CD4-positive, CD25-positive, alpha-beta regulatory T cell (primary cell): ENCODE data around the gene USP12. TPM values are rescaled to one million over a fixed set of nuclear protein-coding genes. Genes with fewer than 3 reads are reported as not detected.

Source experiments
- ATAC-seq, 2 donors: fragments of 150-1000 bp; cut with Tn5 transposase; one replicate each; pipeline ENCODE4 v1.10.0; 2021; ENCODE audit warnings: low read depth in 2 of 2, moderate number of reproducible peaks in 2 of 2, moderate library complexity in 1 of 2
- DNase-seq, 3 donors: peaks; one replicate each; pipeline versions ENCODE4 v3.0.0 to v3.0.0-alpha.2; 2012 to 2022; ENCODE audit warnings: mixed read lengths in 1 of 3
- H3K27ac ChIP-seq: one replicate; pipeline ENCODE4 v1.7.0; 2013; ENCODE audit warnings: mild to moderate bottlenecking, low read length; ENCODE audit not compliant: insufficient read depth, poor library complexity, severe bottlenecking
- H3K27me3 ChIP-seq: one replicate; pipeline ENCODE4 v1.7.0; 2013; ENCODE audit warnings: low read length; ENCODE audit not compliant: control insufficient read depth, insufficient read depth
- H3K36me3 ChIP-seq: one replicate; pipeline ENCODE4 v1.7.0; 2013; ENCODE audit warnings: mild to moderate bottlenecking, low read length, moderate library complexity; ENCODE audit not compliant: control insufficient read depth, insufficient read depth
- H3K4me1 ChIP-seq: 2 replicates; pipeline ENCODE4 v1.7.0; 2013; ENCODE audit warnings: mild to moderate bottlenecking, low read length; ENCODE audit not compliant: insufficient read depth, control insufficient read depth, poor library complexity, severe bottlenecking
- H3K4me3 ChIP-seq: one replicate; pipeline ENCODE4 v1.7.0; 2013; ENCODE audit warnings: low read depth, mild to moderate bottlenecking, low read length, moderate library complexity
- H3K9me3 ChIP-seq, 2 experiments: 1 replicate in 1 of 2; 2 replicates in 1 of 2; pipeline ENCODE4 v1.7.0; 2013; ENCODE audit warnings: low read length in 2 of 2, mild to moderate bottlenecking in 1 of 2, moderate library complexity in 1 of 2; ENCODE audit not compliant: control insufficient read depth in 2 of 2
- H3K27ac Mint-ChIP-seq, 3 donors: one replicate each; pipeline ENCODE4 v1.8.0; 2020 to 2022; ENCODE audit warnings: mild to moderate bottlenecking in 3 of 3, mixed read lengths in 3 of 3, moderate library complexity in 2 of 3
- H3K27me3 Mint-ChIP-seq: one replicate; pipeline ENCODE4 v1.8.0; 2022; ENCODE audit warnings: mild to moderate bottlenecking, mixed read lengths
- H3K36me3 Mint-ChIP-seq: one replicate; pipeline ENCODE4 v1.8.0; 2020; ENCODE audit warnings: mixed read lengths
- H3K4me1 Mint-ChIP-seq, 4 donors: one replicate each; pipeline ENCODE4 v1.8.0; 2020 to 2022; ENCODE audit warnings: mixed read lengths in 4 of 4, mild to moderate bottlenecking in 1 of 4
- H3K4me3 Mint-ChIP-seq, 4 donors: one replicate each; pipeline ENCODE4 v1.8.0; 2020 to 2022; ENCODE audit warnings: mild to moderate bottlenecking in 4 of 4, mixed read lengths in 4 of 4, moderate library complexity in 3 of 4
- H3K9me3 Mint-ChIP-seq, 7 donors: one replicate each; pipeline ENCODE4 v1.8.0; 2020 to 2022; ENCODE audit warnings: mixed read lengths in 7 of 7, mild to moderate bottlenecking in 3 of 7, moderate library complexity in 2 of 7
- polyA plus RNA-seq, 4 donors: library from polyadenylated mRNA; unstranded; fragments of 300-500 nt; fragmentation: Illumina TruSeq; gene quantifications; one replicate each; pipeline ENCODE4 v1.2.3, GENCODE V29; 2021
- total RNA-seq: library from RNA; stranded (reverse); gene quantifications from one replicate; pipeline ENCODE4 v1.2.3, GENCODE V29; 2022

The USP12 gene
- total and polyA plus RNA-seq, 5 donors from 2014 or later, result 13.5 to 67.6 (median 16.9) TPM

GRCh38 chr13:27117952-27118351 lies 53.7 kb downstream of the USP12 start:
- Histone ChIP-seq H3K27ac (no peak overlapping the region), H3K27me3 (no peaks in the 10 kb centered on the region), H3K4me3 (no peak overlapping the region), H3K9me3 (no peaks in the 10 kb centered on the region), H3K36me3 (peaks cover 4% of the 10 kb centered on the region), H3K4me1 (peaks cover 4% of the 10 kb centered on the region)
- no peak for DNase-seq
- no peak for ATAC-seq
- Mint-ChIP-seq H3K27ac (no peak overlapping the region), H3K4me3 (no peak overlapping the region), H3K36me3 (peaks cover 20% of the 10 kb centered on the region), H3K27me3 (no peaks in the 10 kb centered on the region), H3K4me1 (peaks cover 38 to 79% (median 58%) of the 10 kb centered on the region in 4 donors), H3K9me3 (peaks cover 0 to 5% (median 0%) of the 10 kb centered on the region in 7 donors)

GRCh38 chr13:27117158-27117557 lies 54.5 kb downstream of the USP12 start:
- peaks cover 36 to 80% (median 60%) of the 10 kb centered on the region in 4 donors for H3K4me1 Mint-ChIP-seq
- peaks cover 17% of the 10 kb centered on the region for H3K36me3 Mint-ChIP-seq

GRCh38 chr13:27113436-27113835 lies 58.2 kb downstream of the USP12 start:
- Mint-ChIP-seq H3K36me3 (peaks cover 28% of the 10 kb centered on the region), H3K4me3 (no peak overlapping the region), H3K9me3 (peaks cover 0 to 4% (median 0%) of the 10 kb centered on the region in 7 donors), H3K4me1 (peaks cover 37 to 57% (median 43%) of the 10 kb centered on the region in 4 donors), H3K27me3 (no peaks in the 10 kb centered on the region), H3K27ac (peak overlapping the region in 1 of 3 donors; percentile 78)
- H3K4me3 ChIP-seq, result no peak overlapping the region
- DNase-seq, result no peak
- no peak overlapping the region for H3K27ac ChIP-seq
- H3K9me3 ChIP-seq, result no peaks in the 10 kb centered on the region
- H3K4me1 ChIP-seq, result no peaks in the 10 kb centered on the region
- ATAC-seq, result no peak
- H3K27me3 ChIP-seq, result no peaks in the 10 kb centered on the region
- peaks cover 4% of the 10 kb centered on the region for H3K36me3 ChIP-seq

More at GRCh38 chr13:27117158-27117557, 54.5 kb downstream of the USP12 start:
- peaks cover 4% of the 10 kb centered on the region for H3K36me3 ChIP-seq
- H3K27me3 Mint-ChIP-seq, result no peaks in the 10 kb centered on the region
- H3K27ac Mint-ChIP-seq, result peak overlapping the region in 2 of 3 donors; percentile 14 to 27
- H3K27ac ChIP-seq, result no peak overlapping the region
- H3K4me3 Mint-ChIP-seq, result no peak overlapping the region
- no peak for ATAC-seq
- no peaks in the 10 kb centered on the region for H3K9me3 ChIP-seq
- peaks cover 4% of the 10 kb centered on the region for H3K4me1 ChIP-seq
- DNase-seq, result no peak
- no peak overlapping the region for H3K4me3 ChIP-seq
- H3K9me3 Mint-ChIP-seq, result peaks cover 0 to 5% (median 0%) of the 10 kb centered on the region in 7 donors
- no peaks in the 10 kb centered on the region for H3K27me3 ChIP-seq

- Histone ChIP-seq H3K4me3 (no peak overlapping the region), H3K9me3 (no peaks in the 10 kb centered on the region), H3K4me1 (no peaks in the 10 kb centered on the region), H3K27ac (no peak overlapping the region), H3K27me3 (no peaks in the 10 kb centered on the region), H3K36me3 (peaks cover 4% of the 10 kb centered on the region)
- H3K36me3 Mint-ChIP-seq, result peaks cover 28% of the 10 kb centered on the region
- peak overlapping the region; percentile 25 to 72 (median 48) for H3K27ac Mint-ChIP-seq
- H3K4me3 Mint-ChIP-seq, result no peak overlapping the region
- peaks cover 24 to 50% (median 34%) of the 10 kb centered on the region in 4 donors for H3K4me1 Mint-ChIP-seq
- ATAC-seq (no peak), DNase-seq (peak in 1 of 3 donors; percentile 35)
- no peaks in the 10 kb centered on the region for H3K27me3 Mint-ChIP-seq
- peaks cover 0 to 4% (median 0%) of the 10 kb centered on the region in 7 donors for H3K9me3 Mint-ChIP-seq
These were observed 59.6 kb downstream of the USP12 start for GRCh38 chr13:27112006-27112405.

GRCh38 chr13:27110056-27110746 lies 61.4 kb downstream of the USP12 start:
- H3K36me3 Mint-ChIP-seq, result peaks cover 30% of the 10 kb centered on the region
- ATAC-seq (no peak), DNase-seq (no peak)
- Histone ChIP-seq H3K36me3 (peaks cover 6% of the 10 kb centered on the region), H3K4me3 (no peak overlapping the region), H3K9me3 (no peaks in the 10 kb centered on the region), H3K4me1 (no peaks in the 10 kb centered on the region), H3K27me3 (no peaks in the 10 kb centered on the region), H3K27ac (no peak overlapping the region)
- H3K4me3 Mint-ChIP-seq, result no peak overlapping the region
- H3K27ac Mint-ChIP-seq, result no peak overlapping the region
- no peaks in the 10 kb centered on the region for H3K27me3 Mint-ChIP-seq
- H3K4me1 Mint-ChIP-seq, result peaks cover 25 to 46% (median 32%) of the 10 kb centered on the region in 4 donors
- H3K9me3 Mint-ChIP-seq, result peaks cover 0 to 4% (median 0%) of the 10 kb centered on the region in 7 donors

- Histone ChIP-seq H3K4me1 (no peaks in the 10 kb centered on the region), H3K27me3 (no peaks in the 10 kb centered on the region), H3K4me3 (no peak overlapping the region), H3K27ac (no peak overlapping the region), H3K36me3 (peaks cover 20% of the 10 kb centered on the region), H3K9me3 (no peaks in the 10 kb centered on the region)
- Mint-ChIP-seq H3K4me1 (peaks cover 12 to 26% (median 15%) of the 10 kb centered on the region in 4 donors), H3K4me3 (no peak overlapping the region), H3K27ac (no peak overlapping the region), H3K9me3 (peaks cover 0 to 4% (median 0%) of the 10 kb centered on the region in 7 donors), H3K36me3 (peaks cover 36% of the 10 kb centered on the region), H3K27me3 (no peaks in the 10 kb centered on the region)
- ATAC-seq (no peak), DNase-seq (no peak)
These were observed 65.5 kb downstream of the USP12 start for GRCh38 chr13:27106144-27106543.

GRCh38 chr13:27104606-27105005 lies 67.0 kb downstream of the USP12 start:
- no peak overlapping the region for H3K27ac Mint-ChIP-seq
- peaks cover 13 to 21% (median 18%) of the 10 kb centered on the region in 4 donors for H3K4me1 Mint-ChIP-seq
- H3K36me3 Mint-ChIP-seq, result peaks cover 38% of the 10 kb centered on the region

GRCh38 chr13:27101847-27102246 lies 69.8 kb downstream of the USP12 start:
- Mint-ChIP-seq H3K9me3 (peaks cover 0 to 1% (median 0%) of the 10 kb centered on the region in 7 donors), H3K36me3 (peaks cover 46% of the 10 kb centered on the region)

More at GRCh38 chr13:27104606-27105005, 67.0 kb downstream of the USP12 start:
- no peaks in the 10 kb centered on the region for H3K27me3 Mint-ChIP-seq
- H3K27me3 ChIP-seq, result no peaks in the 10 kb centered on the region
- H3K4me3 ChIP-seq, result no peak overlapping the region
- peaks cover 25% of the 10 kb centered on the region for H3K36me3 ChIP-seq
- peaks cover 0 to 4% (median 0%) of the 10 kb centered on the region in 7 donors for H3K9me3 Mint-ChIP-seq
- H3K27ac ChIP-seq, result no peak overlapping the region
- no peaks in the 10 kb centered on the region for H3K4me1 ChIP-seq
- DNase-seq (no peak), ATAC-seq (no peak)
- no peak overlapping the region for H3K4me3 Mint-ChIP-seq
- H3K9me3 ChIP-seq, result no peaks in the 10 kb centered on the region

More at GRCh38 chr13:27101847-27102246, 69.8 kb downstream of the USP12 start:
- H3K27me3 Mint-ChIP-seq, result no peaks in the 10 kb centered on the region
- Histone ChIP-seq H3K4me3 (no peak overlapping the region), H3K9me3 (no peaks in the 10 kb centered on the region), H3K27ac (no peak overlapping the region), H3K27me3 (no peaks in the 10 kb centered on the region), H3K4me1 (no peaks in the 10 kb centered on the region), H3K36me3 (peaks cover 25% of the 10 kb centered on the region)
- H3K4me3 Mint-ChIP-seq, result no peak overlapping the region
- peaks cover 12 to 38% (median 26%) of the 10 kb centered on the region in 4 donors for H3K4me1 Mint-ChIP-seq
- DNase-seq (no peak), ATAC-seq (no peak)
- peak overlapping the region in 2 of 3 donors; percentile 1 to 31 for H3K27ac Mint-ChIP-seq
